NOMO-1 treated with dmso at 0.1 percent for 144 hours (cell line): ENCODE results near the gene DACT2.
"Not testable (repeated sequence)": the region's sequence is repeated elsewhere in the genome, so short reads cannot be mapped to it uniquely, and the experiment has no call there.

Experiments used
- DNase-seq: peaks from one replicate; lab custom pipeline; 2025; ENCODE audit not compliant: unreplicated experiment; lab: John Stamatoyannopoulos, UW

Gene DACT2

DNA sequence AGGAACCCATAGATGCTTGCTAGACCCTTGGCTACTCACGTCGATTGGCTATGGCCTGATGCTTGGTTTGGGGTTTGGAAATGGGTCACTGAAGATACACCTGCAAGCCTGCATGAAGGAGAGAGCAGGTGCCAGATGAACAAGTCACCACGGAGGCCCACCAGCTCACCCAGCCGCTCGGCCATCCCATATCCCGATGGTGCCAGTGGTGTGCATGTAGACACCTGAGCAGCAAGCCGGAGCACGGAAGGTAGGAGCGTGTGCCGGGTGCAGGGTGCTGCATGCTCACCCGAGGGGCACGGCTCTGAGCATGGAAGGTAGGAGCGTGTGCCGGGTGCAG is 35.9 kb downstream of the DACT2 start:
- DNase-seq, result no peak

DNA sequence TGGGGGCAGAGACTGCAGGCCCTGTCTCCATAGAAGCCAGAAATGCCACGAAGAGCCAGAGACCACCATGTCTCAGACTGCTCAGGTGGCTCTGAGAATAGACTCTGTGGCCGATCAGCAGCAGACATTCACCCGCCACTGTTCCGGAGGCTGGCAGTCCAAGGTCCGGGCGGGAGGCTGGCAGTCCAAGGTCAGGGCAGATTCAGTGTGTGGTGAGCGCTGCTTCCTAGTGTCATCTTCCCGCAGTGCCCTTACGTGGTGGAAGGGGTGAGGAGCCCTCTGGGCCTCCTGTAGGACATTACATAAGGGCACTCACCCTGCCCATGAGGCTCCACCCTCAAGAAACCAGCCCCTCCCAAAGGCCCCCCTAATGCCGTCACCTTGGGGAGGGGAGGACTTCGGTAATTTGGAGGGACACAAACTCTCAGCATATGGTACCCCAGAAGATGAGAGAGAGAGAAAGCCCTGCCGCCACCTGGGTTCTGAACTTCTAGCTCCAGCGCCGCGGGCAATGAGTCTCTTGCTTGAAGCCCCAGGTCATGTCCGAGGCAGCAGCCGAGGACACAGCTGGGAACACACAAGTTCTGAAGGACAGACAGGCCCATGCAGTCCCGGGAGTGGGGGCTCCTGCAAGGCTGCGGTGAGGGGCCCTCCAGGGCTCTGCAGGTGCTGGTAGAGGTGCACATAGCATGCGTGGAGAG is 36.4 kb downstream of the DACT2 start:
- DNase-seq, result no peak

DNA sequence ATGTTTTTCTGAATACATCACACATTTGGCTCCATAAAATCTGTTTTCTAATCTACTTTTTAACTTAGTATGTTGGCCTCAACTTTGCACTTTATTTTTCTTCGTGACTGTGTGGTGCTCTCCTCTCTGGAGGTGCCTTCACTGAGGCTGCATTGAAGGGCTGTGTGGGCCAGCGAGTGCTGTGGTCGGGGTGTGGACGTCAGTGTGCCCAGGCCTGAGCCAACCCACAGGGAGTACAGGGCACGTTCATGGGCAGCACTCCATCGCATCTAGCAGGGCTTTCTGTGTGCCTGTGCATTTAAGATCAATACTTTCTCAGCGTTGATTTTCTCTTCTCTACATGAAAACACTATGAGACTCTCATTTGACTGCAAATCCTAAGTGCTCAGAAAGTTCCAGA is 37.8 kb downstream of the DACT2 start:
- DNase-seq, result no peak

DNA sequence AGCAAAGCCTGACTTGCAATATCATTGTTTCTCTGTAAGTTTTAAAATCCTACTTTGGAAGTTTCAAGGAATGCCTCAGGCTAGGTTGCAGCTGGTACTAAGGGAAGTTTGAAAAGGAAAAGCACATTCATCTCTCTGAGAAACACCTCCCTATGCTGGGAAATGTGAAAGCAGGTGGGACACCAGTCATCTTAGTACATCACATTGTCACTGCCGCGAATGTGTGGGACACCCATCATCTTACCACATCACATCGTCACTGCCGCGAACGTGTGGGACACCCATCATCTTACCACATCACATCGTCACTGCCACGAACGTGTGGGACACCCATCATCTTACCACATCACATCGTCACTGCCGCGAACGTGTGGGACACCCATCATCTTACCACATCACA is 38.3 kb downstream of the DACT2 start:
- DNase-seq, result not testable (repeated sequence)

DNA sequence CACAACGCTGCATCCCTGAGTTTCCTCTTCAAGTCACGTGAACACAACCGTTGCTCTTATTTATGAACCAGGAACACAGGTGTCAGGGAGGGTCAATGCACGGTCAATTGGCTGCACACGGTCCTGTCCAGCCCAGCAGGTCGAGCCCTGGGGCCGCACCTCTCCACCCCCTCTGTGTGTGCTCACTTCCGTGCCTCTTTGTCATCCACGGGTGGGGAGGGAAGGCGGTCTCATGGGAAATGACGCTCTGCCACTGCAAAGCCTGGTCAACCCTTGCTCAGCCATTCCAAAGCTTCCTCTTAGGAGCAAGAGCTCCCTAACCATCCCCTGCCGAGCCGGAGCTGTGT is 38.7 kb downstream of the DACT2 start:
- no peak for DNase-seq

DNA sequence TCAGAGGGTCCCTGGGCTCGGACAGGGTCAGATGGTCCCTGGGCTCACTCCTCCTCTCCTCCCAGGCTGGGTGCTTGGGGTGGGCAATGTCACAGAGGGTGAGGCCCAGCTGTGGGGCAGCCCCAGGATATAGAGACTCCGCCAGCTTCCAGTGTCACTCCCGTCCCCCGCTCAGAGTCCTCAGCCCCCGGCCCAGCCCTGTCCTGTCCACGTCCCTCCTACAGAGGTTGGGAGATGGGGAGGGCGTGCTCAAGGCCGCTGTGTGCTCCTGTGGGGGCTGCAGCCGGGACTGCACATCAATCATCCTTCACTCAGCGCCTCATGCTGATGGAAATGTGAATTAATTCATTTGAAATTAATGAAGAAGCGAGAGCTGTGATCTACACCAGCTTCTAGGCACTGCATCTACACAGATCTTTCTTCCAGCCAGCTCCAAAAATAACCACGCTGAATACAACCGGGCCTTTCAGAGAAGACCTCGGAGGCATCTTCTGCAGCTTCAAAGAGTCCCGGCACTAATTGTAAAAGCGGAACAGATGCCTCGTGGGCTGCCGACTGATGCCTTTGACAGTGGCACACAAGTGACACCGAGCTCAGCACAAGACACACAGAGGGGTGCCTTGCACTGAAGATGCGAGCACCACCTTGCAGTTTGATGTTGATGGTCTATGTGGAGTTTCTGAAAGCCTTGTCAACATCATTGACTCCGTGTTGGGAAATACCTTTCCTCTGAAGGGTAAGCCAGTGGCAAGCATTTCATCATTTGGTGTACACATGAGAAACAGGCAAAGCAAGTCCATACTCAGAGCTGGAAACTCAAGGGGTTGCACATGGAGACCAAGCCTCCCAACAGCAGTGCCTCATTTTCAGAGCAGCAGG is 39.3 kb downstream of the DACT2 start:
- DNase-seq, result no peak

DNA sequence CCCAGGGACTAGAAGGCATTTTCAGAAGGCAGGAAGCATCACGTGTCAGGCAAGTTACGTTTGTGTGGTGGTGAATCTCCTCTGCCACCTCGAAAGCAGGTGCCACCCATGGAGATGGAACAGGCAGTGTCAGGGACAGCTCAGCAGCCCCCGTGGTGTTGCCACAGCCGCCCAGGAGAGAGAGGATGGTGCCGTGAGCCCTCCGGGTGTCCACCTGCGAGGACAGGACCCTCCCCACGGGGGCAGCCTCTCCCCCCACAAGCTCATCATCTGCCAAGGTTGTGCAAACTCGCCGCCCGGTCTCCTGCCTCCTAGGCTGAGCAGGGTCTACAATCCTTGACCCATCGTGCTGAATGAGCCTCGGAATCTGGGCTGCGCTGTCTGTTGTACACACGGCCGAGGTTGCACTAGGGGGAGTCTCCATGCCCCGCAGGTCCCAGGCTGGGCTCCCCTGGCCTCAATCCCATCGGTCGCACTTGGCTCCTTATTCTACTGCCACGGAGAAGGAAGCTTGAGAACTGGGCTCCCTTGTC is 40.1 kb downstream of the DACT2 start:
- DNase-seq, result no peak

DNA sequence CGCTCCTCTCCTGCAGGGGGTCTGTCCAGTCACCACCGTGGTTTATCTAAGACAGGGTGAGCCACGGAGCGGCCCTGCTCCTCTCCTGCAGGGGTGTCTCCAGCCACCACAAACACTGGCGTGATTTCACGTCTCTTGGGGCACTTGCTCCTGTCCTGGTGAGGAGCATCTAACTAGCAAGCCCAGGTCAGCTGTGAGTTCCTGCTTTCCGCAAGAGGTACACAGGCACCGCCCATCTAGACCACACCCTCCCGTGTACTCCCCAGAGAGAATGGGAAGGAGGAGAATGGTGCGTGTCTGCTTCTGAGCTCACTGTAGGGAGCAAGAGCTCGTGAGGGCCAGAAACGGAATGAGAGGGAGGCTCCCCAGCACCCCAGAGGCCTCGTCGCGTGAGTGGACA is 40.7 kb downstream of the DACT2 start:
- no peak for DNase-seq

DNA sequence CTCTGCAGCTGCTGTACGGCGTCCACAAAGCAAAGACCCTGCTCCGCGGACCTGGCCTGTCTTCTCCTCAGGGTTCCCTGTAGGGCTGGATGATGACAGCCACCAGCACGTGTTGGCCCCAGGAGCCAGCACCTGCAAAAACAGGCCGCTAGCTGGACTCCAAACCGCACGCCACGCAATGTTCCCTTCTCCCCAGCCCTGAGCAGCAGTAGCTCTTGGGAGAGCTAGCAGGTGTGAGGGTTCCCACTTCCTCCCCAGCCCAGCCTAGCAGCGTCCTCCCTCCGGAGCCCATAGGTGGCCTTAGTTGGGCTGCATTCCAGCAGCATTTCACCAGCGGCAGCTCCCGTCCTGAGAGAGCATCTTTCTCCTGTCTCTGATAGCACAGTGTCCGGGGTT is 42.3 kb downstream of the DACT2 start:
- no peak for DNase-seq

DNA sequence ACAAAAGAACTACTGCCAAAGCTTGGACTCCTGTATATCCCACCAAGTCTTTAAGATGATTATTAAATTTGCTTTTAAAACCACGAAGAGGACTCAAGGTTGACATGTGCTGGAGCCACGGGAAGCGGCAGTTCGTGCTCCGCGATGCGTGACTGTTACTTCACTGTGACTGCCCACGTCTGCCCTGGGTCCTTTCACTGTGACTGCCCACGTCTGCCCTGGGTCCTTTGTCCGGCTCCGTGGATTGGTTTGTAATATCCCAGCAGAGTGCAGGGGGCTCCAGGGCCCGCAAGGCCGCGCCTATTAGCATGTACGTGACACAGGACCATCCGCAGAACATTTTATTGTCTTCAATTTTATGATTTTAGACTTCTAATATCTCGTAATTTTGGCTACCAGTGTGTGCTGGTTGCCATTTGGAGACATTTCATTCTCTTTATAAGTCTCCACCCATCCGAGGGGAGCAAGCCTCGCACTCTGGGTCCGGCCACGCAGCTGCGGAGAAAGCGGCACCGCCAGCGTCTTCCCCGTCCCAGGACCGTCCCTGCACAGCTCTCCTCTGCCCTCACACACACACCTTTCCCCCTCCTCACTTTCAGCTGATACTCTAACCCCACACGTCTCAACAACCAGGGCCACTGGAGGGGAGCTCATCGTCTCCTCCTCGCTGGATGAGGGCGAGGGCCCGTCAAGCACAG is 42.9 kb downstream of the DACT2 start:
- no peak for DNase-seq

DNA sequence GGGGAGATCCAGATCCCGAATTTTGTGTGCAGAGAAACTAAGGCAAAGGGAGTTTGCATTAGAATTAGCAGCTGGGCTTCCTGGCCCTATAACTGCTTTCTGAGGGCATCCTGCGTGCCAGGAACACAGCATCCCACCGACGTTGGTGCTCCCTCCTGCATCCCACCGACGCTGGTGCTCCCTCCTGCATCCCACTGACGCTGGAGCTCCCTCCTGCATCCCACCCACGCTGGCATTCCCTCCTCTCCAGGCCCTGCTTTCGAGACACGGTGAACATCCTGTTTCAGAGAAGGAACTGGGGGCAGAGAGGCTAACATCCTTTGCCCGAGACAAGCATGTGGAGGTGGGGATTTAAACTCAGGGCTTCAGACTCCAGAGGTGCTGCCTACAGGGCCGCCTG is 44.4 kb downstream of the DACT2 start:
- no peak for DNase-seq

DNA sequence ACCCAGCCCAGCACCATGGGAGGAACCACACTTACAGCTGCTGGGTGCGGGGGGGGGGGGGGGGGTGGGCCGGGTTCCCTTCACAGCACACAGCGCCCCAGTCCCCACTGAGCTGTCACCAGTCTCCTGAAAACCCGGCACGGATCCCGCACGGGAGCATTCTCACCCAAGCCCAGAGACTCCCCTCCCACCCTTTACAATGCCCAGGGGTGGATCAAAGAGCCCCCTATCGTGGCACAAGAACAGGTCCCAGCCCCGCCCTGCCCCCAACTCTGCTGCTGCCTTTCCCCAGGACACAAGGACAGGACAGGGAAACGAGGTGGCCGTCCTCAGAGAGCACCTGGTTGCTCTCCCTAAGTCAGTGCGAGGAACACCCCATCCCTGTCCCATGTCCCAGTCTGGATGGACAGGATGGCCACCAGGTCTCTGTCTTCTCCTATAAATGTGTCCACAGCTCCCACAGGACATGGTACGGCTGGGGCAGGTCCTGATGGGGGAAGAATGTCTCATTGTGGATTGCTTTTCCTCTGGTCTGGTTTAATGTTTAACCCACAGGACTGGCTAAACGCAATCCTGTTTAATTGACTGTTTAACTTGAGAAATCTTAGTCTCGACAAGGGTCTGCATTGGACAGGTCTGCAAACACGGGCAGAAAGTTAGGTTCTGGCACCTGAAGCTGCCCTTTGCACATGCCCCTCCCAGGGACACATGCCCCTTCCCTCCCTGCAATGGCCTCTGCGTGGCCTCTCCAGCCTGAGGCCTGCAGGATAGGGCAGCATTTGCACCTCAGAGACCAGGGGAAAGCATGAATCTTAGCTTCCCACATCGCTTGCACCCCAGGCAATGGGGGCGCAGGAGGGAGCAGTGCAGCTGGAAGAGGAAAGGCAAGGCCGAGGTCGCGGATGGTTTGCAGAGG is 45.3 kb downstream of the DACT2 start:
- DNase-seq, result no peak

DNA sequence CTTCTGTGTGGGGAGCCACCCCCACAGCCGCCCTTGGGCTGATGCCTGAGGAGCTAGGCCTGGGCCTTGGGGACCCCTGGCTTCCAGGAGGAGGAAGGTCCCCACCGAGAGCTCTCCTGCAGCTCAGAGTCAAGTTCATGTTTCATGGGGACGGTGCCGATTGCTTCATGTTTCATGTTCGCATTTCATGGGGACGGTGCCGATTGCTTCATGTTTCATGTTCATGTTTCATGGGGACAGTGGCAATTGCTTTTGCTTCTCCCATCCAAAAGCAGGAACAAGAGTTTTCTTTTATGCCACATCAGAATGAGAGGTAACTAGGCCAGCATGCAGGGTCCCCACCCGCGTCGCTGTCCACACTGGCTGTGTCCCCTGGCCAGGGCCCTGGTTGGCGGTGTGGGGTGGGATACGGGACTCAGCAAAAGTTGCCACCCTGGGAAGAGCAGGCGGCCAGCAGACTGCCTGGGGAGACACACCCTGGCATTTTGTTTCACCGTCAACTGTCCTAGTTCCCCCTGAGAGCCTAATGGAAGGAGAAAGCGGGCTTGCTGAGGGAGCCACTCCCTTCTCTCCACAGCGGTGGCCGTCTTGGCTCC is 46.0 kb downstream of the DACT2 start:
- DNase-seq, result no peak

DNA sequence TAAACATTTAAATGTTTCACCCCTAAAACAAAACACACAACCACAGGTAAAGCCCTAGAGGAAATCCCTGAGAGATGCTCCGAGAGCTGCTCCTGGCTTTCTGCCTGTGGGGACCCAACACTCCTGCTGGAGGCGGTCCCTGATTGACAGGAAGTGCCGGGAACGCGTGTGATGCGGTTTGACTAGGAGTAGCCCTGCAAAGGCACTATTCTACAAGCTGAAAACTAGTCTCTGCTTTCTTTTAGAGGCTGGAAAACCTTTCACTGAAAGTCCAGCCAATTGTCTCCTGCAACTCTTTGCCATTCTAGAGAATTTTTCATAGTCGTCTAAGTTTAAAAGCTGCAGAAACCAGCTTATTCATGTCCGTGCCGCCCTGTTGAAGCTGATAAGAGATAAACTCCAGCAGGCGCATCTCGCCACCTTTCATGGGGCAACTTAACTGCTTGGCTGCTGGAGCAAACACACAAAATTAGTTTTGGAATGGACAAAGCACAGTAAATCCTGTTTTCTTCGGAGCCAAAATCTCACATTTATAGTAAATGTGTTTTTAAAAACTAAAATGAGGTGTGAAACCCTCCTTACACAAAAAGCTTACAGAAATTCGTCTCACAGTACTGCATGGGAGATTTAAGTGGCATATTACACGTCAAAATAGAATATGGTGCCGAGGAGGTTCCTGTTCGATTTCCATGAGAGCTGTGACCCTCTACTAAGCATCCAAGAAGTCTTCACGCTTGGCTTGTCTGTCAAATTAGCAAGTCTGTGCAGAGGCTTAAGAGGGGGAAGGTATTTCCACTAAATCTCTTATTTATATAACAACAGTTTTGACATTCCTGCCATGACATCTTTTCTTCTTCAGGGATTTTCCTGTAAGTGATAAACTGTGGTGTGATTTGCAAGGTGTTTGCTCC is 46.9 kb downstream of the DACT2 start:
- no peak for DNase-seq

DNA sequence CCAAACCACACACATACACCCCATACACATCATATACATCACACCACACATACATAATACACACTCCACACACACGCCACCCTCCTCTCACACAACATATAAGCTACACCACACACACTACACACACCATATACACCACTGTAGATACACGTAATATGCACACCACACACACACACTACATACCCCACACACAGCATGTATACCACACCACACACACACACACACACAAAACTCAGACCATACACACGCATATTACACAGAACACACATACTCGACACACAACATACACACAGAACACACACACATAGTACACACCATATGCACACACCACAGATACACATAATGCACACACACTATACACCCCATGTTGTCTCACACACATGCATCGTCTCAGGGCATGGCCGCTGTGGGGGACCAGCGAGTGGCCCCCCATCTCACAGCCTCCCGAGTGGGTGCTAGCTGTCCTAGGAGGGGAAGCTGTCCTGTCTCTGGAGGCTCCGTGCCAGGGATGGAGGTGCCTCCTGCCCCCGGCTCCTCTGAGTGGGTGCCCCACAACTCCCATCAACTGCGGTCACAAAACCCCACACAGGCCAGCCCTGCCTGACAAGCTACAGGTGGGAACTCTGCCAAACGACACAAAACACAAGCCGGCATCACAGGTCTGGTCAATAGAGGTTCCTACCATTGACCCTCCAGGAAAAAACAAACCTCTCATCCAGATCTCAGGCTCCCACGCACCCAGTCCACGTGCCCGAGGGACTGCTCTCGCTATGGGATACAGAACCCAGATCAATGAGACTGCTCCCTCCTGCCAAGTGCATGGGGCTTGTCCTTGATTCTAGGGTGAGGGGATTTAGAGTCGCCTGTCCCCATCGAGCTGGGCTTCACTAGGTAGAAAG is 49.1 kb downstream of the DACT2 start:
- DNase-seq, result no peak

DNA sequence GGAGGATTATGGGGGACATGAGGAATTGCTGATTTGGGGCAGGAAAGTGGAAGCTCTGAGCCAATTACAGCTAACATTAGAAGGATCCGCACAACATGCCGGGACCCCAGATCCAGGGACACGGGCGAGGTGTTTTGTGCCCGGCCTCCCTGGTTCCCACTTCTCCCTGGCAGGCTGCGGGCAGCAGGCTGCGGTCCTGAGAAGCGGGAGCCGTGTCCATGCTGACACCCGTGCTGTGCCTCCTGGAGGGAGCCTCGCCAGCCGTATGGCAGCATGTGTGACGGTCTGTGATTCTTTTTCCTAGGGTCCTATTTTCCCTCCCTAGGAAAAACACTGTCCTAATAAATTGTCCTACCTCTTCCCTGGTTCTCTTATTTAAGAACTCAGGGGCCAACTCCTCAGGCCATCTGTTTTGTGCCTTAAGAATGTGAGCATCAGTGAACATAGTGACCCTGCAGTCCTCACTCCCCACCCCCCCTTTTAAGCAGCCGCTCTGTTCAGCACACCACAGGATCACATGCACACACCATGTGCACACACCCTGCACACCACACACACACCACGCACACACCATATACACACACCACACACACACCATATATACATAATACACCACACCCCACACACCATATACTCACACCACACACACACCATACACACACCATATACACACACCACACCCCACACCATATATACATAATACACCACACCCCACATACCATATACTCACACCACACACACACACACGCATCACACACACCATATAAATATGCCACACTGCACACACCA is 49.9 kb downstream of the DACT2 start:
- no peak for DNase-seq

DNA sequence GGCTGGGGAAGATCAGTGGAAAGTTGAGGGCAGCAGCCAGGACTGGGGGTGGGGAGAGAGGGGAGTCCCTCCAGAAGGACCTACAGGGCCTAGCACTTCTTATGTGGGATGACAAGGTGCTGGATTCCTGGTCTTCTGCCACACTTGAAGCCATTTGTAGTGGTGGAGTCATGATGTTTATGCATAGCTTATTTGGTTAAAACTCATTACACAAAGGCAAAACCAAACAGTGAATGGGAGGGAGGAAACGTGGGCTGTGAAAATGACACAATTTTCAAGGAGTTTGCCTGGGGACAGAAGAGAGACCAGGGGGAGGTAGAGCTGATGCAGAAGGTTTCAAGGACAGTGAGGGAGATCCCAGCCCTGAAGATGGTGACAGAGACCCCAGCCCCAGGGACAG is 50.8 kb downstream of the DACT2 start:
- no peak for DNase-seq

DNA sequence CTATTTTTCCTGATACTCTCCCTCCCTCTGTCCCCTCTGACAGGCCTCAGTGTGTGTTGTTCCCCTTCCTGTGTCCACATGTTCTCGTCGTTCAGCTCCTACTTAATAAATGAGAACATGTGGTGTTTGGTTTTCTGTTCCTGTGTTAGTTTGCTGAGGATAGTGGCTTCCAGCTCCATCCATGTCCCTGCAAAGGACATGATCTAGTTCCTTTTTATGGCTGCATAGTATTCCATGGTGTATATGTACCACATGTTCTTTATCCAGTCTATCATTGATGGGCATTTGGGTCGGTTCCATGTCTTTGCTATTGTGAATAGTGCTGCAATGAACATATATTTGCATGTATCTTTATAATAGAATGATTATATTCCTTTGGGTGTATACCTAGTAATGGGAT is 51.8 kb downstream of the DACT2 start:
- DNase-seq, result not testable (repeated sequence)
